ENCODE measurements around the gene SUFU.

- TF ChIP-seq, protein P1, sequence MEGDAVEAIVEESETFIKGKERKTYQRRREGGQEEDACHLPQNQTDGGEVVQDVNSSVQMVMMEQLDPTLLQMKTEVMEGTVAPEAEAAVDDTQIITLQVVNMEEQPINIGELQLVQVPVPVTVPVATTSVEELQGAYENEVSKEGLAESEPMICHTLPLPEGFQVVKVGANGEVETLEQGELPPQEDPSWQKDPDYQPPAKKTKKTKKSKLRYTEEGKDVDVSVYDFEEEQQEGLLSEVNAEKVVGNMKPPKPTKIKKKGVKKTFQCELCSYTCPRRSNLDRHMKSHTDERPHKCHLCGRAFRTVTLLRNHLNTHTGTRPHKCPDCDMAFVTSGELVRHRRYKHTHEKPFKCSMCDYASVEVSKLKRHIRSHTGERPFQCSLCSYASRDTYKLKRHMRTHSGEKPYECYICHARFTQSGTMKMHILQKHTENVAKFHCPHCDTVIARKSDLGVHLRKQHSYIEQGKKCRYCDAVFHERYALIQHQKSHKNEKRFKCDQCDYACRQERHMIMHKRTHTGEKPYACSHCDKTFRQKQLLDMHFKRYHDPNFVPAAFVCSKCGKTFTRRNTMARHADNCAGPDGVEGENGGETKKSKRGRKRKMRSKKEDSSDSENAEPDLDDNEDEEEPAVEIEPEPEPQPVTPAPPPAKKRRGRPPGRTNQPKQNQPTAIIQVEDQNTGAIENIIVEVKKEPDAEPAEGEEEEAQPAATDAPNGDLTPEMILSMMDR (IDR thresholded peaks at IDR 0.05), result no peak
- TF ChIP-seq POLR2A (IDR thresholded peaks at IDR 0.05), result no peak
These were observed 78.3 kb downstream of the SUFU start for GRCh38 chr10:102581981-102582580.
